Keratinocyte (primary cell): ENCODE data around the gene RBBP5. TPM values are rescaled to one million over a fixed set of nuclear protein-coding genes. Genes with fewer than 3 reads are reported as not detected.

Experiments used
- DNase-seq: peaks from one replicate; pipeline ENCODE4 v3.0.0-alpha.2; 2011; ENCODE audit warnings: low read depth, missing footprints, low spot score
- FAIRE-seq: peaks from 2 replicates; lab custom pipeline; 2011; peaks lifted over from hg19 to GRCh38; lab: Jason Lieb, UNC
- H2AFZ ChIP-seq: 2 replicates; pipeline ENCODE4 v1.6.0; 2012; ENCODE audit warnings: low read length, control low read depth, inconsistent platforms; ENCODE audit not compliant: control insufficient read depth
- H3K27ac ChIP-seq: 2 replicates; pipeline ENCODE4 v1.5.1; 2011; ENCODE audit warnings: low read length; ENCODE audit not compliant: control insufficient read depth, insufficient read depth
- H3K27me3 ChIP-seq: 3 replicates; pipeline ENCODE4 v1.6.0; 2011; ENCODE audit warnings: low read length; ENCODE audit not compliant: control insufficient read depth, insufficient read depth; ENCODE audit errors: extremely low read depth
- H3K36me3 ChIP-seq, 2 experiments: 2 replicates in 1 of 2; 3 replicates in 1 of 2; pipeline ENCODE4 v1.5.1; 2011; ENCODE audit warnings: low read length in 2 of 2, mild to moderate bottlenecking in 1 of 2; ENCODE audit not compliant: control insufficient read depth in 2 of 2, insufficient read depth in 2 of 2; ENCODE audit errors: extremely low read depth in 1 of 2
- H3K4me1 ChIP-seq: 3 replicates; pipeline ENCODE4 v1.5.1; 2011; ENCODE audit warnings: low read length; ENCODE audit not compliant: control insufficient read depth, insufficient read depth; ENCODE audit errors: extremely low read depth
- H3K4me2 ChIP-seq: 3 replicates; pipeline ENCODE4 v1.6.0; 2011; ENCODE audit warnings: low read depth, low read length; ENCODE audit not compliant: control insufficient read depth, insufficient read depth; ENCODE audit errors: extremely low read depth
- H3K4me3 ChIP-seq, 3 experiments: fragments of 200-600 bp in 1 of 3; sonication (generic) in 1 of 3; 2 replicates in 2 of 3; 3 replicates in 1 of 3; pipeline ENCODE4 v1.5.1; 2011 to 2016; ENCODE audit warnings: low read length in 3 of 3, mild to moderate bottlenecking in 3 of 3, control low read depth in 2 of 3, inconsistent platforms in 1 of 3, low read depth in 1 of 3, mixed read lengths in 1 of 3, mixed run types in 1 of 3, moderate library complexity in 1 of 3; ENCODE audit not compliant: control insufficient read depth in 2 of 3, insufficient read depth in 2 of 3; ENCODE audit errors: extremely low read depth in 1 of 3
- H3K79me2 ChIP-seq: 2 replicates; pipeline ENCODE4 v1.6.0; 2012; ENCODE audit warnings: low read length; ENCODE audit not compliant: control insufficient read depth, insufficient read depth
- H3K9ac ChIP-seq: 3 replicates; pipeline ENCODE4 v1.6.0; 2011; ENCODE audit warnings: low read length; ENCODE audit not compliant: control insufficient read depth, insufficient read depth; ENCODE audit errors: extremely low read depth
- H3K9me1 ChIP-seq: 3 replicates; pipeline ENCODE4 v1.6.0; 2011; ENCODE audit warnings: low read length; ENCODE audit not compliant: control insufficient read depth, insufficient read depth; ENCODE audit errors: extremely low read depth
- H3K9me3 ChIP-seq: 2 replicates; pipeline ENCODE4 v1.5.1; 2012; ENCODE audit warnings: low read depth, low read length; ENCODE audit not compliant: control insufficient read depth
- H4K20me1 ChIP-seq: 3 replicates; pipeline ENCODE4 v1.6.0; 2011; ENCODE audit warnings: low read length; ENCODE audit not compliant: control insufficient read depth, insufficient read depth; ENCODE audit errors: extremely low read depth
- CTCF ChIP-seq, 3 experiments: IDR thresholded peaks in 1 of 3; conservative IDR thresholded peaks in 1 of 3; optimal IDR thresholded peaks in 1 of 3; 2 replicates in 2 of 3; 3 replicates in 1 of 3; pipeline versions ENCODE3 to v1.5.1; 2011; ENCODE audit warnings: low read length in 3 of 3, mild to moderate bottlenecking in 3 of 3, moderate library complexity in 2 of 3, control low read depth in 1 of 3, inconsistent platforms in 1 of 3; ENCODE audit not compliant: insufficient read depth in 2 of 3; ENCODE audit errors: extremely low read depth in 1 of 3
- EZH2 ChIP-seq: IDR thresholded peaks from one replicate; pipeline ENCODE4 v1.6.1; 2012; ENCODE audit warnings: inconsistent platforms, mild to moderate bottlenecking, low read length, moderate library complexity
- dilution Hi-C: fragments of 300-500 bp; cut with MboI; formaldehyde crosslinking; loops from one replicate; pipeline ENCODE4 v1.7.0; 2020; ENCODE audit warnings: low sequenced_read_pairs; ENCODE audit not compliant: extremely low pct_ligation_motif_present
- polyA plus RNA-seq, 5 experiments: library from polyadenylated mRNA; depleted of rRNA in 3 of 5; stranded (reverse) in 3 of 5; stranded (forward) in 1 of 5; unstranded in 1 of 5; fragments of >200 nt; gene quantifications; 1 replicate in 1 of 5; 2 replicates in 3 of 5; 3 replicates in 1 of 5; pipeline versions ENCODE4 v1.2.1 to v1.2.3, GENCODE V29; 2011 to 2012; ENCODE audit warnings: missing spikeins in 2 of 5, low read depth in 1 of 5, low replicate concordance in 1 of 5

RBBP5 gene
- polyA plus RNA-seq, 1 donor (not counting 4 experiments of a cell fraction or from before 2014, with no cell fraction given): 12.3 TPM

- TF ChIP-seq CTCF (optimal IDR thresholded peaks at IDR 0.05 in 1 of 3, IDR thresholded peaks at IDR 0.05 in 1 of 3, conservative IDR thresholded peaks at IDR 0.05 in 1 of 3; ENCODE audit: extremely low read depth in 1 of 3, insufficient read depth in 2 of 3, low read length in 3 of 3) (no peak), EZH2 (no peak)
- dilution Hi-C loops: no loop called here
- FAIRE-seq (no peak), DNase-seq (no peak)
- Histone ChIP-seq H3K9me1 (no peaks in the 10 kb centered on the region), H3K9ac (no peak overlapping the region), H2AFZ (no peak overlapping the region), H3K27ac (no peak overlapping the region), H3K9me3 (no peaks in the 10 kb centered on the region), H3K4me1 (no peaks in the 10 kb centered on the region), H3K4me2 (no peak overlapping the region), H4K20me1 (no peaks in the 10 kb centered on the region), H3K79me2 (no peaks in the 10 kb centered on the region), H3K27me3 (peaks cover 31% of the 10 kb centered on the region), H3K4me3 (no peak overlapping the region), H3K36me3 (no peaks in the 10 kb centered on the region)
Measured at GRCh38 chr1:205037539-205037938, 84.2 kb downstream of the RBBP5 start.

Other genes with a start within 250 kb of the RBBP5 start
- not detected in 3 replicates for gene CNTN2, start 78.8 kb downstream of the RBBP5 start, polyA plus RNA-seq
- 1.4 to 1.7 TPM (median 1.6 TPM) in 3 replicates for gene TMEM81, start 37.5 kb downstream of the RBBP5 start, polyA plus RNA-seq
- 7.0 to 8.8 TPM (median 7.6 TPM) in 3 replicates for gene DSTYK, start 89.7 kb upstream of the RBBP5 start, polyA plus RNA-seq
- gene TMCC2, start 106.0 kb upstream of the RBBP5 start, polyA plus RNA-seq: 0.60 to 1.8 TPM (median 0.83 TPM) in 3 replicates
- 2.8 to 5.9 TPM (median 3.9 TPM) in 3 replicates for gene NUAK2, start 199.8 kb upstream of the RBBP5 start, polyA plus RNA-seq
- not detected in 3 replicates for gene KLHDC8A, start 234.9 kb upstream of the RBBP5 start, polyA plus RNA-seq